GM19328 (cell line): ENCODE measurements around the gene SDCCAG8.

Source experiments
- ATAC-seq: cut with Tn5 transposase; IDR thresholded peaks from one replicate; pipeline ENCODE4 v1.9.1; 2021; ENCODE audit warnings: mild to moderate bottlenecking, moderate library complexity; ENCODE audit not compliant: unreplicated experiment

SDCCAG8 gene

DNA sequence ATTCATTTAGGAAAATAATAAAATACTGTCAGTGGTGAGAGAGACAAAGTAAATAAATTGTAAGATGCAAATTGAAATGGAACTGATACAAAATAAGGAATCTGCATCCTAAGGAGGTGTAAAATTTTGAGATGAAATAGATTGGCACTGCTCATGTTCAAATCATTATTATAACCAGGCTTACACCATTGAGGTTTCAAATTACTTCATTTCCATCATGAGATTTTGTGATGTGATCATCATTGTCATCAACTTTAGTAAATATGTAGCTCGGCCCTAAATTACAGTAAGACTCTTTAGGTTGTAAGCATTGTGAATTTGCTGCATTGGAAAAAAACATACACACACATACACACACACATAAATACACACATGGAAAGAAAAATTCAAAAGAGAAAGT lies 123.4 kb downstream of the SDCCAG8 start:
- ATAC-seq: no peak

DNA sequence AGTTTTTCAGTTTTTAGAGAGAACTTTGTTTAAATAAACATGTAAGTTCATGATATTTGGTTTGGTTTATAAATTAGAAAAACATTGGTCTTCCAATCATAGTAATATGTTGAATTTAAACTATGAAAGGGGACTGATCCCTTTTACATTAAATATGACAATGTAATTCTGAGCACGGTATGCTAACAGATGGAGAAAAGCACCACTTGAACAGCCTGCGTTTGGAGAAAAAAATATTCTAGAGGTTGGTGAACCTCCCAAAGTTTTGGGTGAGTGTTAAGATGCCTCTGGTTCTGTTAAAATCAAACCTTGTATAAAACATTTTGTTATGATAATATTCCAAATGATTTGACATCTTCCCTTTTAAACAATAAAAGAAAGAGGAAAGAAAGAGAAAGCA lies 123.9 kb downstream of the SDCCAG8 start:
- no peak for ATAC-seq

DNA sequence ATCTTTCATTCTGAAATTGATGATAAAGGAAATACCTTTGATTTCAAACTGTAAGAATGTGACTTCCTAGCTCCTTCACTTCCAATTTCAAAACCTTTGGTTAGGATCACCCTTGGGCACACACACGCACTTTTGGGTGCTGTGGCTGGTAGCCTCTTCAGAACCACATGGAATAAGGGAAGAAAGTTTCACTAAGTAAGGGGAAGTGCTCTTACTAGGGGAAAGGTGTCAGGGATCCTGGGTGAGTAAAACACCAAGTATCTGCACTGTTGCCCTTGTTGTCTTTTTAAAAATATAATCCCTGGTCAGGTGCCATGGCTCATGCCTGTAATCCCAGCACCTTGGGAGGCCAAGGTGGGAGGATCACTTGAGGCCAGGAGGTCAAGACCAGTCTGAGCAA lies 132.4 kb downstream of the SDCCAG8 start:
- ATAC-seq: no peak

DNA sequence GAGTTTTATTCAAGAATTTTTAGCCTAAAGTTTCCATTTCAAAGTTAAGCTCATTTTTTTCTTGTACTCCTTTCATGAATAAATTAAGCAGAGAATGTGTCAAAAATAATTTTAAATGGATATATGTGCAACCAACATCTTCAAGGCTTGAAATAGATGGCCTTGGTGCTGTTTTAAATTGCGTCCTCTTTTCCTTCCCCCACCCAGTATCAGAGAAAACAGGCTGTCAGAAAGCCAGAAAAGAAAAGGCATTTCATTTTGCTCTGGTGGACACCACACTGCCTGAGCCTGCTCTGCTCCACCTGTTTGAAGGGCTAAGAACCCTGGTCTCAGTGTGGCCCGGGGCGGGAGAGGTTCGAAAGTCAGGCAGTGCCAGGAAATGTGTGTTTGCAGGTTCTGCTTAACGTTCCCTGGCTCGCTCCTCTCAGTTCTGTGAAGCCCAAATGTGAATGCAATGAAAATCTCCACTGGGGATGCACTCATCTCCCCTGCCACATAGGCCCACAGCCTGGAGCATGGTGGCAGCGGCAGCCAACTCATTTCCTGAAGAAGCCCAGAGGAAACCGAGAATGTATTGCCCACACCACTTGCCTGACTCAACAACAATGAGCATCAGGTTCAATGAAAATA lies 134.4 kb downstream of the SDCCAG8 start:
- ATAC-seq: no peak

DNA sequence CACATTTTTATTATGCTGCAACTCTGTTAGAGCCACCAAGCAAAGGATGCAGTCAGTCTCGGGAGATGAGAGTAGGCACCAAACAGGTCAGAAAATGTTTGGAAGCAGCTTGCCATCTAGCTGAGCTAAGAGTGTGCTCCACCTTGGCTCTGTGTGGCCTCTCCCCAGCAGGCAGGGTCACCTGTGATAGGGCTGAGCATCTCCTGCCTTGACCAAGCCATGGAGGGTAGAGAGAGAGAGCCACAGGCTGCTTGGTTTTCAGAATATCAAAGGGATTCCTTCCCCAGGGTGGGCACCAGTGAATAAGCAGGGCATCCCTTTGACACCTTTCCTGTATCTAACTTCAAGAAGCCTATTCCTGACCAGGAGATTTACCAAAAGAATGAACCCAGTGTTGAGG lies 135.5 kb downstream of the SDCCAG8 start:
- no peak for ATAC-seq

DNA sequence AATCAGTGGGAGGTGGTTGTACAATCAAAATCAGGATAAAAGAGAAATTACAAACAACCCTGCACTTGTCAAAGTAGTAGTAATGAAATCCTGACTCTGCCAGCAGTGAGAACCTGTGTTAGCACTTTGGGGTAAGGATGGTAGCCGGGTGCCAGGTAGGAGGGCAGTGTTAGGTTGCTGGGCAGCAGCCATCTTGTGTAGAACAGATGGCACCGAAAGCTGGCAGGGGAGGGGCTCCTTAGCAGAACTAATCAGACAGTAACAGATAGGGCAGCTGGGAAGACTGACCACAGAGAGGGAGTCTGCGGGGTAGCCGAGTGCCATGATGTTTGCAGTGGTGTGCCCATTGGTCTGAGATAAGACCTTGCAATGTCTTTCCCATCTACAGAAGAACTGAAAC lies 137.3 kb downstream of the SDCCAG8 start:
- ATAC-seq: no peak

DNA sequence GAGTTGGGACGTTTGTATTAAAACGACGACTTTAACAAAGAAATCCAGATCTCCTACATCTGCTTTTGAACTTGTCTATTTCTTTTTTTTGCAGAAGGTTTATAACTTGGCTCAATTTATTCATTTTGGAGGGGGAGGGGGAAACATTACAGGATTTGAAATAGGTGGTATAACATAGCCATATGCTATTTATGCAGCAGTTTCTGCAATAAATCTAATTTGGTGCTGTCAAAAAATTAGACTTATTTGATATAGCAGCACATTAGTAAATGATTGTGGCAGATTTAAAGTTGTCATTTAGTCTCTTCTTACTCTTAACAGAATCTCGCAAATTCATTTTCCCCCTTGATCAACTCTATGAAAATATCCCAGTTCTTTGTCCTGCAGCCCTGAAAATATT lies 138.2 kb downstream of the SDCCAG8 start:
- ATAC-seq: no peak

DNA sequence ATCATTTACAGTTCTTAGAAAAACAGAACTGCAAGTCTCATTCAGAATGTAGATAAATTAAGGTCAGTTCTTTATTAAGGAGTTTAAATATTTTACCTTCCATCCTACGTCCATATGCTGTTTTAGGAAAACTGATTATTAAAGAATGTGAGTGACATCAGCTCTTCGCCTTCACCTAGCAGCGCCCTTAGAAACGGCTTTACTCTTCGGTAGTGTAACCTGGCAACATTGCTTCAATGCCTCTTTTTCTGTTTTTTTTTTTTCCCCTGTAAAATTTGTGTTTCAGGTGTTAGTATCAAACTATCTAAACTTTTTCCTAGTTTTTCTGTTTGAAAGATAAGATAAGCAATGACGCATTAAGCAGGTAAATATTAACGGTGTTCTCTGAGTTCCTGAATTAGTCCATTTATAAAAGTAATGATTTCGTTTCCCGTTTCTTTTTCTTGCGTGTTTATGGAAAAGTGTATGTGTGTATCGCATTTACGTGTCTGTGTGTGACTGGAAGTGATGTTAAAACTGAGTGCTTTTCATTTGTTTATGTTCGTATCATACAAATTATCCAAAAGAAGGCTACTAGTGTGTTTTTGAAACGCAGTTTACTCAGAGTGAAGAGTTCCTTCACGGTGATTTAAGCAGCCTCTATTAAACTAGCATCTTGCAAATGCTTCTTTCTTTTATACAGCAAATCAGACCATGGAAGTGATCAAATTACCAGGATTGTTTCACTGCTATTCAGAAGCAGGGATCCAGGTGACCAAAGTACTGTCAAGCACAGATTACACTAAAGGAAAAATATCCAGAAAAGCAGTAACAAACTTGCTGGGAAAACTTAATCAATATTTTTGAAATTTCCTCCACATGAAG lies 139.0 kb downstream of the SDCCAG8 start:
- ATAC-seq: no peak

DNA sequence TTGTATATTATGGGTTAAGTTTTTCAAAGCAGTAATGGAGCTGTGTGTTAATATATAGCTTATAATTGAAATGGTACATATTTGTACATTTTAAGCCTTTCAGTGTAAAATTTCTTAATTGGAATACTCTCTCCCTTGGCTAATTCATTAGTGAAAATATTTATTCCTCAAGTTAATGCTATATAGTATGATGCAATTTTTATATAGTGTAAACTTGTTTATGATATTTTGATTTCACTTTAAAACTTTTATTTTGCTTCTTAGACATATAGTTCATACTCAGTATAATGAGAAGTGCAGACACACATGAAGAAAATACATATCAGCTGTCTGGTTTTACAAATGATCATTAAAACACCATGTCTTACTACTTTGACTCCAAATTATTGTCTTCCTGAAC lies 140.6 kb downstream of the SDCCAG8 start:
- ATAC-seq: no peak

DNA sequence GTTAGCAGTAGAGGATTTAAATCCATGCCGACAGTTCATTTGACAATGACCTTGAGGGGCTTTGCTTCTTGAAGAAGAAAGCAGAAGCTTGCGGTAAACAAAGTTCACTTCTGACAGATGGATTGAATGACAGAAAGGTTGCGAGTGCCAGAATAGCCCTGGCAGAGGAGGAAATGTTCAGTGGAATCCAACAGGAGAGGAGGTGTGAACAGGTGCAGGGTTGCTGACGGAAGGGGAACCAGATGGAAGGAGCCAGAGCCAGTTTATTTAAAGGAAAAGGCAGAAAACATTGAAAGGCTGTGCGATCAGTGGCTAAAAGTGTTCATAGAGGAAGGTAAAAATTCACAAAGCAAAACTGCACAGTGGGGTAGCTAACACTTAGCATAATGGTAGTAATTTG lies 141.0 kb downstream of the SDCCAG8 start:
- ATAC-seq: no peak

DNA sequence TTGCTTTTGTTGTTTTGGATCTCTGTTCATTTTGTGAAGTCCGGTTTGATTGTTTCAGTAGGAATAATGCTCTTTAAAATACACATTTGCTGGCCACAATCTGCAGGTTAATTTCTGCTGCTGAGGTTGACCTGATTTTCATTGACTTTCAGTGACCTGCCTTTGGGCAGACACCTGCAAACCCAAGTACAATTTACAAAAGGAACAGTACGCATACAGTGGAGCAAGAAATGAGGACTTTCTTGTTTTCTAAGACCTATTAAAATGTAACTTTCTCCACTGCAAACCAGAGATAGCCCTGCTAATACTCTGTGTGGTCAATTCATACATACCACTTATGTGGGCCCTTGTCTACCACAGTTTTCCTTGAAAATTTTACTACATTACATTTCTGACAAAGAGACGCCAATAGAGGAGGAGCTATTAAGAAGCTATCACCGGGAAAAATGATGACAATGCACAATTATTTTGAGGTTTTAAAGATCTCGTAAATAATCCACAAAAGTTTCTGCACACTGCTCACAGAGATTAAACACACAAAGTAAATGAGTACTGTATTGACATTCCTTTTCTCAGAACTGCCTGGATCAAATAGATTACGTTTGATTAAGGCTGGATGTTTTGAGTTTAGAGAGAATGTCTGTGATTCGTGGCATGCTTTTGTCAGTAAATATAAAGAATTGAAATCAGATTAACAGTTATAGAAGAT lies 141.9 kb downstream of the SDCCAG8 start:
- ATAC-seq: no peak

DNA sequence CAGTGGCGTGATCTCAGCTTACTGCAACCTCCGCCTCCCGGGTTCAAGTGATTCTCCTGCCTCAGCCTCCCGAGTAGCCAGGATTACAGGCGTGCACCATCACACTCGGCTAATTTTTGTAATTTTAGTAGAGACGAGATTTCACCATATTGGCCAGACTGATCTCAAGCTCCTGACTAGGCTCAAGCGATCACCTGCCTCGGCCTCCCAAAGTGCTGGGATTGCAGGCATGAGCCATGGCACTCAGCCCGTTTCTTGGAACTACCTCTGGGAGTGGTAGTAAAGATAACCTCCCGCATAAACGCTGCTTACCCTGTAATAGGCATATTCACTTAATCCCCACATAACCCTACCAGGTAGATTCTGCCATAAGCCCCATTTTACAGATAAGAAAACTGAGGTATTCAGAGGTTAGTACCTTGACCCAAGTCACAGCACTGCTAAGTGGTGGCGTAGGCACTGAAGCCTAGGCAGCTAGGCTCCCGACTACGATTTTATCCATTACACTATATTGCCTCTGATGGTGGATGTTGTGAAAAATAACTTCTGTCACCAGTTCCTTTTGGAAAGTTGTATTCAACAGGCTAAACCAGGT lies 143.8 kb downstream of the SDCCAG8 start:
- ATAC-seq: no peak

DNA sequence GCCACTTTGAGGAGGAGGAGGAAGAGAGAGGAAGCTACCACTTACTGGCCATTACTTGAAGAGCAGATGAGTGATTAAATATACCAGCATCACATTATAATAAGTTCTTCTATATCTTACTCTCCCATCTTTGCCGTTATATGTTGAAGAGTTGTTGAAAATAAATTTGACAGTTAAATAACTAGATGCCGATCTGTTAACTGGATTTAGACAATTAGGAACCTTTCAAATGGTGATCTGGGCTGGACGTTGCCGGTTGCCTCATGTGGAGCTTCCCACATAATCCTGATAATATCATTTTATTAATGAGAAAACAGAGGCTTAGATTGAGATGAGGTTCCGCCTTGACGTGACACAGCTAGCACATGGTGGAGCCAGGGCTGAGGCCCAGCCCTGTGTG lies 147.0 kb downstream of the SDCCAG8 start:
- no peak for ATAC-seq

DNA sequence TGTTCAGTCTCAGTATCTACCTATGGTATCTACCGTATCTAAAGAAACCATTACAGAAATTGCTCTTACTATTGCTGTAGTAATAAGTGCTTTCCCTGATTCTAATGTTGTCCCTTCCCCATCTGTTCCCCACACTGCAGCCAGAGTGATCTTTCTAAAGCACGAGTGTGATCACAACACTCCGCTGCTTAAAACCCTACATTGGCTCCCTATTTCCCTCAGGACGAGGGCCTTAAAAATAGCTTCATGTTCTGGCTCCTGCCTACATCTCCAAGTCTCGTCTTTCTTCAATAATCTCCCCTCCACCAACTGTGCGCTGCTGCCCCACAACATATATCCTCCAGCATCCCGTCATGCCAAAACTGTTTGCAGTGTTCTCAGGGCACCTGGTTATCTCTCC lies 150.6 kb downstream of the SDCCAG8 start:
- no peak for ATAC-seq

DNA sequence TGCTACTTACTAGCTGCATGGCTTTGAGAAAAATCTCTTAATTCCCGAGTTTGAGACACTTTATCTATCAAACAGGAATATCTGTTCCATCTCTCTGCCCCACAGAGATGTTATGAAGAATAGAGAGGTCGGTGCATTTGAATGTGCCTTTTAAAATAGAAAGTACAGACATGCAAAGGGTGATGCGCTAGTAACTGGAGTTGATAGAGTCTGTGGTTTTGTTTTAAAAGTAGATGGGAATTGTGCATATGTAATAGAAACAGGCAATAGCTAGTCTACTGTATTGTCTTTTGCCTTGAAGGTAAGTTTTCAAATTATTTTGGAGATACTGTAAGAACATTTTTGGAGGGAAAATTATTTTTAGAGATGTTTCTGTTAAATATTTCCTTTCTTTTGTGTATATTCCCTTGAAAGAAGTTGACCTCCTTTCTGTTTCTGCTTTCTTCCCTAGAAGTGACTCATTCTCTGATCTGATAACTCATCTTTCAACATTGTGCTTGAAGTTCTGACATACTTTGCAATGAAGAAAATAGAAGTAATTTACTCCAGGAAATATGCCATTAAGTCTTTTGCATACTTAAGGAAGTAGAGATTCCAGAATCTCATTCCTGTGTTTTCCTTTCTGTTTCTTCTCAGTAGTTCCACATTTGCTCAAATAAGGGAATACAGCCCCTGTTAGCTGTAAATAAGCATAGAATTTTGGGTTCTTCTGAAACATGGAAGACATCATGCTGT lies 151.6 kb downstream of the SDCCAG8 start:
- no peak for ATAC-seq

DNA sequence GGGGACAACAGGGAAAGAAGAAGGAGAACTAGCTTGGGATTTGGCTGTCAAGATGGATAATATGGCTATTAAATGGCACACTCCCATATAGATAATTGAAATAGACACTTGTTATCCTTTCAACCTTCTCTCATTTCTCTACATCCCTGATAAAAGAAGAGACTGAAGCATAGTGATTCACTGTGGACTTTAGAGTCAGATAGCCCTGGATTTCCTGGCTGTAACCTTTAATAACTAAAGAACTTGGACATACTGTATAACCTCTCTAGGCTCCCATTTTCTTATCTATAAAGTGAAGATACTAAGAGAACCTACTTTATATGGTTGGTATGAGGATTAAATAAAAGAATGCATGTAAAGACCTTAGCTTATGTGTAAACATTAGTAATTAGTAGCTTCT lies 152.6 kb downstream of the SDCCAG8 start:
- no peak for ATAC-seq

DNA sequence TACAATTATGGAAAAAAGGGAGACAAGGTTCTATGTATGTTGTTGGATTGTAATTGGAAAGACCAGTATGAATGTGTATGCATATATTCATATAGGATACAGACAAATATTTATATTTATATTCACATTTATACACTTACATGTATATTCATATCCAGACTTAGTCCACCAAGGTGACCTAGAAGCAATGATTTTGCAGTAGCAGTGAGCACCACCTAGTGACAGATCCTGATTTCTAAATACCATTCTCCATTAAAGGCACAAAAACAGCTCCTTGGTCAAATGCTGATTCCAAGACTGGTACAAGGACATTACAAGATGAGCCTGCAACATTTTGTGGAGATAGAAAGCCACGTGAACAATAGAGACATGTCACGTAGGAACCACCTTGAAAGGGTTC lies 153.4 kb downstream of the SDCCAG8 start:
- ATAC-seq: no peak

DNA sequence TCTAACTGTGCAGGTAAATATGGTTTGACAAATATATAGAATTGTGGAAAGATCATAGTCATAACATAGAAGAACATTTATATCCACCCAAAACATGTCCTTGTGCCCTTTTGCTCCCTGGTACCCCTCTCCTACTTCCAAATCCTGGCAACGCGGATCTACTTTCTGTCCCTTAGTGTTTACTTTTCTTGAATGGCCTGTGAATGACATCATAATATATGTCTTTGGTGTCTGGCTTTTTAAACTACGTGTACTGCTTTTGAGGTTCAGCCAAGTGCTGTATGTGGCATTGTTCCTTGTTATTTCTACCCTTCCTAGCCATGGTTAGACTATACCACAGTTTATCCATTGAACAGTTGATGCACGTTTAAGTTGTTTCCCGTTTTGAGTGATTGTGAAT lies 155.6 kb downstream of the SDCCAG8 start:
- no peak for ATAC-seq

DNA sequence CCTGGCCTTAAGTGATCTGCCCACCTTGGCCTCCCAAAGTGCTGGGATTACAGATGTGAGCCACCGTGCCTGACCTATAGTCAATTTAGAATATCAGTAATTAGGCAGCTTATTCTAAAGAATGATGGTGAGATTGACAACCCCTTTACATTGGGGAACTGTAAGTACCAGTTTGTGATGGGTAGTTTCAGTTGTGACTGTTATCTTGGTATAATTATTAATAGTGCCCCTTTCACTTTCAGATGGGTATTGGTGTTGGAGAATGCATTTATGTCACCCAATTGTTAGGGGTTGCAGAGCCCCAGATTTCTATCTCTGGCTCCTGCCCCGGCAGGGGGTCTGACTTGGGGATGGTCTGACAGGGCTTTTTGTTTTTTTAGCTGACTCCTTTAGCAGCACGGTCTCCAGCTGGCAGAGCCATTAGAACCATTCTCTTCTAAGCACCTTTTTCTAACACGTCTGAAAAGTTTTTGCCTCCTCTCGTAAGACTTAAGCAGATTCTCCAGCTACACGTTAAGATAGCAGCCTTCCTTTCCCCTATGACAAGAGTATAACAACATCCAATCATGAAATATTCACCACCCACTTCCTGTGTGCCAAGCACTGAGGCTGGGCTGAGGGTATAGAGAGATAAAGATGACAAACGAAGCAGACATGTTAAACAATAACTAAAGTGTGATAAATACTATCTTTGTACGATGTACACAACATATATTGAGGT lies 157.8 kb downstream of the SDCCAG8 start:
- no peak for ATAC-seq

DNA sequence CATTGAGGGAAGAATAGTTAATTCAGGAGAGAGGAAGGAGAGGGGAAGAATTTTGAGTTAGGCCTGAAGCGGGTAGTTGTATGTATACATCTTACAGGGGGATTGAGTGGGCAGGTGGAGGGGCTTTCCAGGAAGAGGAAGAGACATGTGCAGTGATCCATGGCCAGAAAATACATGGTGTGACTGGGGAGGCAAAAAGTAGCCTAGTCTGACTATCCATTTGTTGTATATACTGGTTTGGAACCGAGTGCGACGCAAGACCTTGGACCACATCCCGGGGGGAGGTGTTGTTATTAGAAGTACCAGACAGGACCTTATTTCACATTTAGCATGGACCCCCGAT lies 158.3 kb downstream of the SDCCAG8 start:
- no peak for ATAC-seq
